Measurements from ENCODE around the gene MRPL53.

The MRPL53 gene

GRCh38 chr2:74424995-74425406, 47.5 kb downstream of the MRPL53 start:
- no peak for DNase-seq

DNA sequence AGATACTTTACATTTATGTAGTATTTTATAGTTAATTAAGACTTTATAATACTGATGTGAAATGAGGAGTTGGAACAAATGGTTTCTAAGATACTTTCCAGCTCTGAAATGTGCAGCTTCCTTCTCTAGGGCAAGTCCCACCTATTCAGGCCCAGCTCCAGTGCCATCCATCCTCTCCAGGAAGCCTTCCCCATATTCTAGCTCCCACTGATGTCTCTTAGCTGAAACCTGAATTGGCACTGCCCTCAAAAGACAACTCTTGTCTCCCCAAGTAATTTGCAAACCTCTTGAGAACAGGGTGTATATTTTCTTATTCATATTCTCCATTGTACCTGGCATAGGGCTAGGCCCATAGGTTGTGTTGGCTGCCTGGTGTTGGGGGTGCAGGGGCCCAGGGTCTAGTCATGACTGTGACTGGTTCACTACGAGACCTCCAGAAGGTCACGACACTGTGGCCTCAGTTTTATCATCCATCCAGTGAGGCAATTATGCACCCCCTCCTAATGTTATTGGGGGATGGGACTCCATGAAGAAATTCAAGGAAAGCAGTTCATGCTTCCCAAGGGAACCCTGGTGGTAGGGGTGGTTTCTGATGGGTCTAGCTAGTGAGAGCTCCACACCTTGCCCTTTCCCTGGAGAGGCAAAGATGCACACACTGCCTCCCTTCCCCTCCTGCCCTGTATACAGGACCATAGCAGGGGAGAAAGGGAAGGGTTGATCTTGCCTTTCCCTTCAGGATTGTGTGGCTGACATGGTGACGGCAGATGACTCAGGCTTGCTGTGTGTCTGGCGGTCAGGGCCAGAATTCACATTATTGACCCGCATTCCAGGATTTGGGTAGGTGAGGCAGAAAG, 48.1 kb downstream of the MRPL53 start:
- DNase-seq = no peak

DNA sequence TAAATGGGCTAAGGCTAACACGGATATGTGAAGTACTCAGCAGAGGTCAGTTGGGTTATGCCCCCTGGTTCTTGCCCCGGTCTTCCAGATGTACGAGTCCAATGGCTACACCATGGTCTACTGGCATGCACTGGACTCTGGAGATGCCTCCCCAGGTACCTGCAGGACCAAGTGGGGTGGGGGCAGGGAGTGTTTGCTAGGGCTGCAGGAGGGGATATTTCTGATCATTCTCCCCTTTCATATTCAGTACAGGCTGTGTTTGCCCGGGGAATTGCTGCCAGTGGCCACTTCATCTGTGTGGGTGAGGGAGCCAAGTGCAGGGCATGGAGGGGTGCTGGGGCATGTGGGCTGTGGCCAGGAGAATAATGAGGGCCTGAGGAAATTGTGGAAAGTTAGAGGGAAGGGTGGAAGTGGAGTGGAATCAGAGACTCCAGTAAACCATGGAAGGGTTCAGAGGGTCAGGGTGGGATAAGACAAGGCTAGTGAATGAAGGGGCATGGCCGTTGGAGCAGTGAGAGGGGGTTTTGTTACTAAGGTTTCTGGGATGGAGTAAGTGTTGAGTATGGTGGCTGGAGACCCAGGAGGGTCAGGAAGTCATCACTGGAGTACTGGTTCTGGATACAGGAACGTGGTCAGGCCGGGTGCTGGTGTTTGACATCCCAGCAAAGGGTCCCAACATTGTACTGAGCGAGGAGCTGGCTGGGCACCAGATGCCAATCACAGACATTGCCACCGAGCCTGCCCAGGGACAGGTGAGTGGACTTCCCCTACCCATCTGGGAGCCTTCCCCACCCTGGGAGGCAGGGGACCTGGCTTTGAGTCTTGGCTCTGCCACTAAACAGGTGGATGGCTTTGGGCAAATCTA, 49.0 kb downstream of the MRPL53 start:
- DNase-seq = no peak
